Dedifferentiated amniotic fluid mesenchymal stem cell (primary cell): ENCODE results near the gene AGBL1.
"Not testable (repeated sequence)": the region's sequence is repeated elsewhere in the genome, so short reads cannot be mapped to it uniquely, and the experiment has no call there.

ENCODE experiments used
- DNase-seq: peaks from one replicate; pipeline ENCODE4 v3.0.0-alpha.2; 2016; ENCODE audit errors: extremely low spot score

The AGBL1 gene

GRCh38 chr15:86871964-86872363, 792.3 kb downstream of the AGBL1 start:
- no peak for DNase-seq

- no peak for DNase-seq
Measured at GRCh38 chr15:86872782-86873181, 793.1 kb downstream of the AGBL1 start.

- DNase-seq = no peak
Measured at GRCh38 chr15:86875067-86875466, 795.4 kb downstream of the AGBL1 start.

- DNase-seq = no peak
Measured at GRCh38 chr15:86876387-86876944, 796.8 kb downstream of the AGBL1 start.

GRCh38 chr15:86877171-86877631, 797.5 kb downstream of the AGBL1 start:
- DNase-seq = no peak

GRCh38 chr15:86878844-86879243, 799.2 kb downstream of the AGBL1 start:
- not testable (repeated sequence) for DNase-seq

- DNase-seq = no peak
Measured at GRCh38 chr15:86879250-86880229, 799.9 kb downstream of the AGBL1 start.

GRCh38 chr15:86885616-86886015, 805.9 kb downstream of the AGBL1 start:
- DNase-seq = no peak

- no peak for DNase-seq
Measured at GRCh38 chr15:86892774-86893449, 813.2 kb downstream of the AGBL1 start.

GRCh38 chr15:86894269-86894668, 814.6 kb downstream of the AGBL1 start:
- no peak for DNase-seq

- no peak for DNase-seq
Measured at GRCh38 chr15:86903642-86904421, 824.2 kb downstream of the AGBL1 start.

GRCh38 chr15:86905625-86906256, 826.1 kb downstream of the AGBL1 start:
- DNase-seq = no peak

GRCh38 chr15:86906376-86906775, 826.7 kb downstream of the AGBL1 start:
- DNase-seq = no peak

GRCh38 chr15:86911022-86911421, 831.4 kb downstream of the AGBL1 start:
- no peak for DNase-seq

- DNase-seq = no peak
Measured at GRCh38 chr15:86912661-86913060, 833.0 kb downstream of the AGBL1 start.

GRCh38 chr15:86915811-86916331, 836.2 kb downstream of the AGBL1 start:
- no peak for DNase-seq

- no peak for DNase-seq
Measured at GRCh38 chr15:86916671-86917360, 837.1 kb downstream of the AGBL1 start.

- no peak for DNase-seq
Measured at GRCh38 chr15:86917361-86917671, 837.6 kb downstream of the AGBL1 start.

- no peak for DNase-seq
Measured at GRCh38 chr15:86919581-86919980, 839.9 kb downstream of the AGBL1 start.

- no peak for DNase-seq
Measured at GRCh38 chr15:86929461-86929860, 849.8 kb downstream of the AGBL1 start.

GRCh38 chr15:86932456-86932855, 852.8 kb downstream of the AGBL1 start:
- DNase-seq = no peak
